Muscle layer of colon (tissue), 2 donors: ENCODE measurements around the gene GAMT.

Experiments used
- H3K27ac ChIP-seq: one replicate; pipeline ENCODE4 v1.7.0; 2013; ENCODE audit warnings: low read depth, mild to moderate bottlenecking, low read length, moderate library complexity
- H3K27me3 ChIP-seq, 2 donors: one replicate each; pipeline ENCODE4 v1.7.0; 2013; ENCODE audit warnings: low read length in 2 of 2, mild to moderate bottlenecking in 2 of 2; ENCODE audit not compliant: insufficient read depth in 2 of 2, control insufficient read depth in 1 of 2
- H3K36me3 ChIP-seq: one replicate; pipeline ENCODE4 v1.7.0; 2013; ENCODE audit warnings: mild to moderate bottlenecking, low read length; ENCODE audit not compliant: insufficient read depth
- H3K4me1 ChIP-seq: one replicate; pipeline ENCODE4 v1.7.0; 2013; ENCODE audit warnings: mild to moderate bottlenecking, low read length; ENCODE audit not compliant: insufficient read depth
- H3K4me3 ChIP-seq, 2 donors: one replicate each; pipeline ENCODE4 v1.7.0; 2013; ENCODE audit warnings: low read length in 2 of 2, low read depth in 1 of 2, mild to moderate bottlenecking in 1 of 2, moderate library complexity in 1 of 2
- H3K9ac ChIP-seq: one replicate; pipeline ENCODE4 v1.7.0; 2013; ENCODE audit warnings: low read length
- H3K9me3 ChIP-seq: one replicate; pipeline ENCODE4 v1.7.0; 2013; ENCODE audit warnings: mild to moderate bottlenecking, low read length
- donor health status: abdominal sarcoma.
- donor health status: Adenocarcinoma of cecum.

The GAMT gene

DNA sequence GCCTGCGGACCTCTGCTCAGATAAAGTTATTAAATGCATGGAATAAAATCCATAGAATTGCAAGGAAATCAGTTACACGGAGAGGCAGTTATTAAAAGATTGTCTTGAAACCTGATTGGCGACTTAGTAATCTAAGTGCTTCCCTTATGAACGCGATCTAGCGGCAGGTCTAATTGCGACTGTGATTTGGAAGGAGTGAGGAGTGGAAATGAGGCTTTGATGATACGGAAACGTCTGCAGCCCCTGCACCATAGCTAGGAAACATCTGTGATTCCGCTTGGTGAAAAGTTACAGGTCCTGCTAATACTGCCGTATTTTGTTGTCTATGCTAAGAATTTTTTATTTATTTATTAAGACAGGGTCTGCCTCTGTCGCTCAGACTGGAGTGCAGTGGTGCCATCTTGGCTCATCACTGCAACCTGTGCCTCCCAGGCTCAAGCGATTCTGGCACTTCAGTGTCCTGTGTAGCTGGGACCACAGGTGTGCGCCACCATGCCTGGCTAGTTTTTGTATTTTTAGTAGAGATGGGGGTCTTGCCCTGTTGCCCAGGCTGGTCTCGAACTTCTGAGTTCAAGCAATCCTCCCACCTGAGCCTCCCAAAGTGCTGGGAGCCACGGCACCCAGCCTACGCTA lies 16.7 kb downstream of the GAMT start:
- H3K36me3 ChIP-seq, result peaks cover 23% of the 10 kb centered on the region
- no peaks in the 10 kb centered on the region for H3K27me3 ChIP-seq
- H3K27ac ChIP-seq, result peak overlapping the region; percentile 95
- peaks cover 19% of the 10 kb centered on the region for H3K4me1 ChIP-seq
- peak overlapping the region; percentile 63 to 94 for H3K4me3 ChIP-seq
- peak overlapping the region; percentile 72 for H3K9ac ChIP-seq
- no peaks in the 10 kb centered on the region for H3K9me3 ChIP-seq

DNA sequence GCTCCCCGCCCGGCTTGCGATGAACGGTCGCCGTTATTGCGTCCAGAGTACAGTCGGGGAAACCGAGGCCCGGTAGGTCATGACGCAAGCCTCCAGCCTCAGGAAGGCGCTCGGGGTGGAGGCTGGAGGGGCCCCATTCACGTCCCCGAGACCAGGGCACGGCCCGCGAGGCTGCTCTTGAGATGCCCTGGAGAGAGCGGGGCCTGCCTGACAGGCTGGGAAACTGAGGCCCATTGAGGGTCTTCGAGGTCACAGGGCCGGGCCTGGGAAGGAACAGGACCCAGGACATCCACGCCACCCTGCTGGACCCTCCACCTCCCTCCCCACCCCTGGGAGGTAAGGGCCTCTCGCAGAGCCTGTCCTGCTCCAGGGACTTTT lies 17.3 kb downstream of the GAMT start:
- Histone ChIP-seq H3K27me3 (no peaks in the 10 kb centered on the region), H3K9ac (peak overlapping the region; percentile 72), H3K9me3 (no peaks in the 10 kb centered on the region), H3K4me1 (peaks cover 19% of the 10 kb centered on the region), H3K27ac (peak overlapping the region; percentile 95), H3K4me3 (peak overlapping the region; percentile 63 to 94), H3K36me3 (peaks cover 18% of the 10 kb centered on the region)

DNA sequence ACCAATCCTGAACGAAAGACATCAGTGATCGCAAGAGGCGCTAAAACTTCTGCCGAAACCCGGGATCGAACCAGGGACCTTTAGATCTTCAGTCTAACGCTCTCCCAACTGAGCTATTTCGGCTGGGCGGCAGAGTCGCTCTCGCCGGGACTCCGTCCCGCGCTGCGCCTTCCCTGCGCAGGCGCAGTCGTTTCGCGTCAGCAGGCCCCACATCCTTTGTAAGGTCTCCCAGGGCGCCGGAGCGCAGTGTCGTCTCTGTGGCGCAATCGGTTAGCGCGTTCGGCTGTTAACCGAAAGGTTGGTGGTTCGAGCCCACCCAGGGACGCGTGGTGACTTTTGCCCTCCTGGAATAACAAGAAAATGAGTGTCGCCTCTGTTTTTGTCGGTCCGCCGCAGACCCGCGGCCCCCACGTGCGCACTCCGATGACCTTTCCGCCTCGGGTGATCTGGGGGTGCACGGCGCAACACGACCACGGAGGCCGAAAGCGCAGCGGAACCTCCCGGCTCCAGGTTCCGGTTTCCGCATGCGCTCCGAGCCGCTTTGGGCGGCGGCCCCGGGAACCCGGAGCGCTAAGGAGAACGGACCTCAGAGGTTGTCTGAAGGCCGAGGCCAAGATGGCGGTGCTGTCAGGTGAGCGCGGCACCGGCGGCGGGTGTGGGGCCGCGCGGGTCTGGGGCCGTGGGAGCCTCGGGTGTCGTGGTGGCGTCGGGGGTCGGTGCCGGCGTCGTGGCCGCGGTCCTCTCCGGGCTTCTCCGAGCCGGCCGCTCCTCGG lies 17.8 kb downstream of the GAMT start, which contains the start of gene NDUFS7:
Gene NDUFS7, plus strand, starts transcription at position 596 of the 773 bp plus-strand sequence. Its CDS starts 20 bp downstream, at position 616.
- H3K9me3 ChIP-seq, result no peaks in the 10 kb centered on the region
- H3K36me3 ChIP-seq, result peaks cover 12% of the 10 kb centered on the region
- peak within 1 kb of the TSS; percentile 63 to 94 for H3K4me3 ChIP-seq
- peaks cover 19% of the 10 kb centered on the region for H3K4me1 ChIP-seq
- H3K27ac ChIP-seq, result peak within 1 kb of the TSS; percentile 95
- H3K27me3 ChIP-seq, result no peaks in the 10 kb centered on the region
- peak within 1 kb of the TSS; percentile 72 for H3K9ac ChIP-seq

DNA sequence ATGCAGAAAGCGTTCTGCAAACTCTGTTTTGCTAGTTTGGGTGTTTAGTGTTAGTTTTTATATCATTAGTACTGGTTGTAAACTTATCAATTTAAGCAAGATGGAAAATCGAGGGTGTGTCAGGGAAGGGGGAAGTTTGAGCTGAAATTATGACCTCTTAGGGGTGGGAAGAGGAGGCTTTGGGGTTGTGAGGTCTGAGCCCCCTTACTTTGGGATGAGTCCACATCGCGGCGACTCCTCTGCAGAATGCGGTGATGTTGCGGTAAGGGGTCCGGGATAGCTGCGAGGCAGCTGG lies 18.4 kb downstream of the GAMT start:
- peaks cover 19% of the 10 kb centered on the region for H3K4me1 ChIP-seq
- H3K9me3 ChIP-seq, result no peaks in the 10 kb centered on the region
- H3K27ac ChIP-seq, result no peak overlapping the region
- H3K9ac ChIP-seq, result no peak overlapping the region
- peak overlapping the region in 1 of 2 donors; percentile 94 for H3K4me3 ChIP-seq
- H3K27me3 ChIP-seq, result no peaks in the 10 kb centered on the region
- peaks cover 7% of the 10 kb centered on the region for H3K36me3 ChIP-seq

DNA sequence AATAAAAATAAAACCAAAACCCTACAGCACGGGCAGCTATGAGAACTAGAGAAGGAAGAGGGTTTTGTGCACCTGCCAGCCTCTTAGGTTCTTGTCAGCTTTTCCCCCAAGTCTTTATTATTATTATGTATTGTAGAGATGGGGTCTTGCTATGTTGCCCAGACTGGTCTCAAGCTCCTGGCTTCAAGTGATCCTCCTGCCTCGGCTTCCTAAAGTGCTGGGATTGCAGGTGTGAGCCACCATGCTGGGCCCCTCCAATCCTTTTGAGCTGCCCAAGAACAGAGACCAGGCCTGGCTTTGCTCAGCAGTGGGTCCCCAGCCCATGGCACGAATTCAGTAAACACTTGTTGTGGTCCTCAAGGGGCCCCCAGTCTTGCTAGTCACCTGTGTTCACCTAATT lies 19.1 kb downstream of the GAMT start:
- H3K9ac ChIP-seq, result no peak overlapping the region
- H3K27me3 ChIP-seq, result no peaks in the 10 kb centered on the region
- no peaks in the 10 kb centered on the region for H3K9me3 ChIP-seq
- no peak overlapping the region for H3K27ac ChIP-seq
- no peak overlapping the region for H3K4me3 ChIP-seq
- peaks cover 6% of the 10 kb centered on the region for H3K36me3 ChIP-seq
- H3K4me1 ChIP-seq, result peaks cover 19% of the 10 kb centered on the region

DNA sequence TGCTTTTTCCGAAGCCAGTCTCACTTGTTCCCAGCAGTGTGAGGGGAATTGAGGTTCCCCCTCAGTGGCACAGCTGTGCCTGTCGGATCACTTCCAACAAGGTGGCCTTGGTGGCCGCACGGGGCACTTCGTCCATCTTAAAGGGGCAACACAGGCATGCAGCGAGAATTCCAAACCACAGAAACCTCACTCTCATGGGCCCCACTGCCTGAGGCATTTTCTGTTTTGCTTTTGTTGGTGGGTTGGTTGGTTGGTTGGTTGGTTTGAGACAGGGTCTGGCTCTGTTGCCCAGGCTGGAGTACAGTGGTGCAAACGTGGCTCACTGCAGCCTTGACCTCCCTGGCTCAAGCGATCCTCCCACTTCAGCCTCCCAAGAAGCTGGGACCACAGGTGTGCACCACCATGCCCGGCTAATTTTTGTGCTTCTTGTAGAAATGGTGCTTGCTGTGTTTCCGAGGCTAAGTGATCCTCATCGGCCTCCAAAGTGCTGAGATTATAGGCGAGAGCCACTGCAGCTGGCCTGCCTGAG lies 21.3 kb downstream of the GAMT start:
- no peak overlapping the region for H3K27ac ChIP-seq
- peaks cover 8% of the 10 kb centered on the region for H3K4me1 ChIP-seq
- no peaks in the 10 kb centered on the region for H3K9me3 ChIP-seq
- H3K27me3 ChIP-seq, result no peaks in the 10 kb centered on the region
- no peak overlapping the region for H3K9ac ChIP-seq
- H3K4me3 ChIP-seq, result no peak overlapping the region
- peaks cover 4% of the 10 kb centered on the region for H3K36me3 ChIP-seq

DNA sequence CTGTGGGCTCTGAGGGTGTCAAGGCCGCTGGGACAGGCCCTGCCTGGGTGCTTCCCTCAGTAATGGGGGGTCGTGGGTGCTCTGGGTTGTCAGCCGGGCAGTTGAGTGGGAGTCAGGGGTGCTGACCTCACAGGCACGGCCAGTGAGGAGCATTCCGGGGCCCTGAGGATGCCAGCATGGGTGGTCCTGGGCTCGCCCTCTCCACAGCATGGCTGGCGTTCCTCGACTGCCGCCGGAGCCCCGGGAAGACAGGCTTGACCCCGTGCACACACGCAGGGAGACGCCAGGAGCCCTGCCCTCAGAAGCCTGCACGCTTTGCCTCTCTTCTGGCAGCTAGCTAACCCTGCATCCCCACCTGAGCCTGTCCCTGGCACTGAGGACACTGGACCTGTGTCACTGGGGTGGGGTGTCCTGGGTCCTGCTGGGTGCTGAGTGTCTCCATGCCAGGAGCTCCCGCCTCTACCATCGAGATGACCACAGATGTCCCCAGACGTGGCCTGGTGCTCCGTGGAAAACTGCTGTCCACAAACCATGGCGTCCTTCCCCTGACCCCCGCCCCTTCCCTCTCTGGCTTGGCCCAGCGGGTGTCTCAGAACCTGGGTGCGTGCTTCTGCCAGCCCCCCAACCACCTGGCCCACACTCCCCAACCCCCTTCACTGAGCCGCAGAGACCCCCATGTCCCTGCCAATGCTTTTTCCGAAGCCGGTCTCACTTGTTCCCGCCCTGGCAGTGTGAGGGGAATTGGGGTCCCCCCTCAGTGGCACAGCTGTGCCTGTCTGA lies 22.0 kb downstream of the GAMT start:
- Histone ChIP-seq H3K9ac (no peak overlapping the region), H3K4me1 (peaks cover under 1% of the 10 kb centered on the region), H3K4me3 (no peak overlapping the region), H3K36me3 (peaks cover 6% of the 10 kb centered on the region), H3K27me3 (no peaks in the 10 kb centered on the region), H3K27ac (no peak overlapping the region), H3K9me3 (no peaks in the 10 kb centered on the region)

DNA sequence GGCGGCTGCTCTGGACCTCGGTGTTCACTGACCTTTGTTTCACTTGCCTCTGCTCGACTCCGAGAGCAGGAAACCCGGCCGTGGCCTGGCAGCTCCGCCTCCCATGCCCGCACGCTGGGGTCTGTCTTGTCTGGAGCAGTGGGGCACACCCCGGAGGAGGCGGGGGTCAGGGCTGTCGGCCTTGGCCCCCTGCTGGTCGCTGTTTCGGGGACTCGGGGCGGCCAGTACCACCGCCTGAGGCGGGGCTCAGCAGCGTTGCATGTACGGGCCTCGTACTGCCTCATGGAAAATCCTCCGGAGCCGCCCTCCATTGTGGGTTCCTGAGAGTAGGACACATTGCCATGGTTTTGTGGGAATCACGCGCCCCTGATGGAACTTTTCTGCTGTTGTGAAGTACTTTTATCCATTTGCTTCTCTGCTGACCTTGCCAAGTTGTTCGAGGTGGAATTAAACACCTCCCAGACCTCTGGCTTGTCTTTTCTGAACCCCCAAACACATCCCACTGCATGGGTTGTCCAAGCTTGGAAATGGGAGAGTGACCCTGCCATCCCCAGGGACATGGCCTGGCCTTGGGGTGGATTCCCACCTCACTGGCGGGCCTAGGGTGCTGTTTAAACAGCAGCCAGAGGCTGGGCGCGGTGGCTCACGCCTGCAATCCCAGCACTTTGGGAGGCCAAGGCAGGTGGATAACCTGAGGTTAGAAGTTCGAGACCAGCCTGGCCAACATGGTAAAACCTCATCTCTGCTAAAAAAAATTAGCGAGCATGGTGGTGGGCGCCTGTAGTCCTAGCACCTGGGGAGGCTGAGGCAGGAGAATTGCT lies 23.2 kb downstream of the GAMT start:
- H3K27me3 ChIP-seq, result no peaks in the 10 kb centered on the region

DNA sequence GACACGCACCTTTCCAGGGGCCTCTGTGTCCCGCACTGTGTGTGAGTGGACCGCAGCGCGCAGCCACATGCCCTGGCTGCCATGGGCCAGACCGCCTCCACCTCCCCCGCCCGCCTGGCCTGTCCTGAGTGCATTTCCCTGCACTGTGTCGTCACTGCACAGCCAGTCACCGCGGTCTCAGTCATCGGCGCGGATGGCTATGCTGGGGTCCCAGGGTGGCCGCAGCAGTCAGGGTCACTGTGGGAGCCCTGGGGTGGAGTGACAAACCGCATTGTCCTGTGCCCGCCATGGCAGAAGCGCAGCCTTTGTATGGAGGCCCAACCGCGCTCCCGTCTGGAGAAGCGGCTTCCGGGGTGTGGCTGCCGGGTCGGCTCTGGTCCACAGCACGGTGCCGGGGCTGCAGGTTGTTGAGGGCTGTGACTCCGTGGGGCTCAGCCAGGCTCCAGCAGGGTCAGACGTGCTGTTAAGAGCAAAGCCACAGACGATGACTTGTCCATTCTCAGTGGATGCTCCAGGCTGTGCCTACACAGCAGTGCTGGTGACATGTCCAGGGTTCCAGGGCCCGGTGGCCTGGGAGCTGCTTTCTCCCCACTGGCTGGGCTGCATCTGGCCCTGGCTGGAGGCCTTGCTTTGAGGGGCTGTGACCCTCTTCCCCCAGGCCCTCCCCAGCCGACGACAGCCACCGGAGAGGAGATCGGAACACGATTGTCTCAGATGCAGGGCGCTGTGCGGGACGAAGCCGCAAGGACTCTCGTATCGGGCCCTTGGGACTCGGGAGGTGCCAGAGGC lies 24.0 kb downstream of the GAMT start:
- Histone ChIP-seq H3K36me3 (peaks cover 17% of the 10 kb centered on the region), H3K27ac (no peak overlapping the region), H3K9me3 (no peaks in the 10 kb centered on the region), H3K9ac (no peak overlapping the region), H3K4me3 (no peak overlapping the region), H3K27me3 (no peaks in the 10 kb centered on the region), H3K4me1 (peaks cover 5% of the 10 kb centered on the region)

More for the DNA sequence above, 23.2 kb downstream of the GAMT start:
- H3K4me1 ChIP-seq, result peaks cover 5% of the 10 kb centered on the region
- H3K9ac ChIP-seq, result no peak overlapping the region
- peaks cover 12% of the 10 kb centered on the region for H3K36me3 ChIP-seq
- no peak overlapping the region for H3K27ac ChIP-seq
- no peak overlapping the region for H3K4me3 ChIP-seq
- no peaks in the 10 kb centered on the region for H3K9me3 ChIP-seq

DNA sequence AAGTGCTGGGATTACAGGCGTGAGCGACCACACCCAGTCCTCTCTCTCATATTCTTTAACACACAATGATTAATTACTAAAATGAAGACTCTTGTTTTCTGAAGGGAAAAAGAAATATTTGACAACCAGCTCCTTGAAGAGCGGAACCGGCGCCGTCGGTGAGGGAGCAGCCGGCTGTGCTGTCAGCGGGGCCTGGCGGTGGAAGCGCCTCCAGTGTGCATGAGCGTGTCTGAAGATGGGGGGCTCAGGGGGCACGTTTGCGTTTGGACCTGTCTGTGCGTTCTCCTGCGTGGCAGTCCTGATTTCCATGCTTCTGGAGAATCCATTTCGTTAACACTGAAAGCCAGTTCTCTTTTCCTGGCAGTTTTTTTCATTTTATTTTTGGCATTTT lies 24.9 kb downstream of the GAMT start:
- no peaks in the 10 kb centered on the region for H3K9me3 ChIP-seq
- H3K9ac ChIP-seq, result no peak overlapping the region
- H3K4me3 ChIP-seq, result no peak overlapping the region
- no peak overlapping the region for H3K27ac ChIP-seq
- H3K4me1 ChIP-seq, result peaks cover 5% of the 10 kb centered on the region
- peaks cover 18% of the 10 kb centered on the region for H3K36me3 ChIP-seq
- no peaks in the 10 kb centered on the region for H3K27me3 ChIP-seq
